Measurements from ENCODE around the gene MRPS18B. TPM values are rescaled to one million over a fixed set of nuclear protein-coding genes. Genes with fewer than 3 reads are reported as not detected.

The MRPS18B gene
- total RNA-seq, 1 experiment from 2014 or later, result 112 TPM

DNA sequence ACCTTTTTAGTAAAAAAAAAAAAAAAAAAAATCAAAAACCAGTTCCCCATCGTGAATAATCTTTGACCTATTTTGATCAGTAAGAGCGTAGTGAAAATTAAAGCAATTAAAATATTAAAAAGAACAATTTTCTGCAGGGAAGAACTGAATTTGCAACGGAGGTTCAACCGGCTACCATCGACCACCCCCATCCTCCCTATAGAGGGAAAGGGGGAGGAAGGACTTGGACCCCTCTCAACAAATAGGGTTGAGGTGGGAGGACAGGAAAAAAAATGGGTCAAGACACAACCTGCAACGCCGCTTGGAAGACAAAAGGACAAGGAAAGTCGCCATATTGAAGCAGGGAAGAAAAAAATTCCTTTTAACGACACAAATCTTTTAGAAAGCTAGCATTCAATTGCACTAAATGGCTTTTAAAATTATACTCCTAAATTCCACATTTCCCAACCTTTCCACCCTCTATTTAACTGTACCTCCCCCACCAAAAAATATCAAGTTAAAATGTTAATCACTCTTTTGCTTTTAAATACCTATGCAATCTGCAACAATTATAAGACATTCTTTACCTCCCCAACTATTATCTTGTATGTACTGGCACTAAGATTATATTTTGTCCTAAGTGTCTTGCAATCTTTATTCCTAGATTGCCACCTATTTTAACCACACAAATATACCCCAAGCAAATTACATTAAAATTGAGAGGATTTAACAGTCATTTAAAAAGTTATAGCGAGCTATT is 2.3 kb upstream of the MRPS18B start:
- no peaks in the 10 kb centered on the region for H3K27me3 ChIP-seq (ENCODE audit: insufficient read depth, low read length)
- POLR2A ChIA-PET, result interaction anchor here (0.7 to 3.5 kb wide), 26 partner anchors 11 to 472 kb away, joined by 3 to 17 read pairs (median 6); partner anchors contain the start of genes ABCF1, ATAT1, GNL1 and MDC1
- peak overlapping the region; percentile 92 to 94 for H3K4me3 ChIP-seq (replicated peaks in 1 of 2; ENCODE audit: low read depth in 1 of 2, low read length in 2 of 2)
- RAD21 ChIA-PET (ENCODE audit: low non-redundant PET in 1 of 2, low total read pairs in 2 of 2, uncharacterized antibody in 2 of 2, unreplicated experiment in 2 of 2), result interaction anchor here (0.5 to 0.7 kb wide), 2 partner anchors 17 to 19 kb away, joined by 3 to 4 read pairs; no protein-coding TSS in a partner anchor
- TSS peak; percentile 7 for BruUV-seq (replicated peaks)
- H3K9ac ChIP-seq (ENCODE audit: low read length), result peak overlapping the region; percentile 98
- H3K4me1 ChIP-seq (ENCODE audit: control insufficient read depth in 1 of 2, insufficient read depth in 2 of 2, low read length in 2 of 2), result peaks cover 13 to 40% of the 10 kb centered on the region in 2 experiments
- peak overlapping the region; percentile 87 for H3K27ac ChIP-seq (ENCODE audit: low read depth, low read length)
- ATAC-seq, result no peak
- H3K79me2 ChIP-seq (ENCODE audit: insufficient read depth, low read length), result peaks cover 76% of the 10 kb centered on the region
- H3K36me3 ChIP-seq (ENCODE audit: control insufficient read depth in 1 of 2, insufficient read depth in 2 of 2, low read length in 2 of 2), result peaks cover 14 to 33% of the 10 kb centered on the region in 2 experiments
- H4K20me1 ChIP-seq (ENCODE audit: insufficient read depth), result no peaks in the 10 kb centered on the region; the same call in 1 of the 2 replicates
- no peak overlapping the region for H2AFZ ChIP-seq (ENCODE audit: low read depth, low read length, poor library complexity, severe bottlenecking)
- no peaks in the 10 kb centered on the region for H3K9me2 ChIP-seq (ENCODE audit: insufficient read depth)
- peak; percentile 98 for TF ChIP-seq POLR2A (IDR thresholded peaks at IDR 0.05; ENCODE audit: borderline replicate concordance, extremely low read depth, insufficient read depth, insufficient read length)
- TF ChIP-seq FOSL1 (IDR thresholded peaks at IDR 0.05; ENCODE audit: low read depth), result no peak
- TF ChIP-seq POLR2AphosphoS5 (IDR thresholded peaks at IDR 0.05; ENCODE audit: low read depth, low read length), result peak; percentile 93
- peak overlapping the region; percentile 87 for H3K4me2 ChIP-seq (ENCODE audit: low read length)
- CTCF ChIA-PET, result interaction anchor here (1.3 to 3.6 kb wide), 3 partner anchors 57 to 133 kb away, joined by 4 to 26 read pairs (median 5); partner anchors contain the start of gene DHX16
- no peaks in the 10 kb centered on the region for H3K9me3 ChIP-seq (ENCODE audit: control insufficient read depth in 1 of 2, insufficient read depth in 1 of 2, low read depth in 1 of 2, low read length in 2 of 2)
- intact Hi-C loops (cut with micrococcal nuclease), result loop anchor here (10.0 kb wide), 1 partner anchor 199 kb away; no protein-coding TSS in a partner anchor
- DNase-seq (ENCODE audit: low read depth, low spot score), result peak; percentile 75

DNA sequence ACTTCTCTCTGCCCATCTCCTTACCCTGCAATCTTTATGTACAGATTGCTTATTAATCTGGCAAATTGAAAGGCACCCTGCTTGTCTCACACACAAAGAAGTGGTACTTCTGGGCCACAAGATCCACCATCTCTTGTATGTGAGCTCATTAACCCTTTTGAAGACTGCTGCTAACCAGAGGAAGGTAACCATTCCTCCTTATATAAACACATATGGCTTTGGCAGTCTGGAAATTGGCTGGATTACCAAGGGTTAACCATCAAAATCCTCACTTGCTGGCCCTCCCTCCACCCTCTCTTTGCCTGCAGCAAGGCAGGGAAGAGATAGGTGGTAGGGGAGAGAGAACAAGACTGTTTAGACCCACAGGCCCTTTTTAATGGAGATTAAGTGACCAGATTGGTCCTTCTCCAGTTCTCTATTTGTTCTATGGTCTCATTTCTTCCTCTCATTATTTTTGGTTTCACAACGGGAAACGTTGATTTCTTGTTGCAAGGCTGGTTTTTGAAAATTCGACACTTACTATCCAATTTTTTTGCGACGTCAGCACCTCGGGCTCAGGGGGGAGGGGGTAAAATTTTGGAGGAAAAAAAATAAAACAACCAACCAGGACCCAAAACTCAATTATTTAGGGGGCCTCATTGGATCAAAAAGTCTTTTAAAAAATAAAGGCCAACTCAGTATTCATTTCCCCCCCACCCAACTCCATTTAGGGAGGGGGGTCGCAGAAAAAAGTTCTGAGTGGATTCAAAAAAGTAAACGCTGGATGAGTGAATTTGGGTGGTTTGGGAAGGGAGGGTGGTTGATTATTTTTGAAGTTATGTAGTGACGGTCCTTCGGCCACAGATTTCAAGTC is 1.5 kb upstream of the MRPS18B start:
- ChIA-PET RAD21 (ENCODE audit: low non-redundant PET in 1 of 2, low total read pairs in 2 of 2, uncharacterized antibody in 2 of 2, unreplicated experiment in 2 of 2) (no interaction called here), POLR2A (interaction anchor here (0.9 to 3.5 kb wide), 15 partner anchors 10 to 267 kb away, joined by 3 to 17 read pairs (median 7); partner anchors contain the start of genes ABCF1, ATAT1, GNL1 and MDC1), CTCF (interaction anchor here (1.3 kb wide), 2 partner anchors 56 to 134 kb away, joined by 4 to 5 read pairs; partner anchors contain the start of gene DHX16)
- Histone ChIP-seq H4K20me1 (ENCODE audit: insufficient read depth) (no peaks in the 10 kb centered on the region; the same call in 1 of the 2 replicates), H3K4me2 (ENCODE audit: low read length) (peak overlapping the region; percentile 87), H3K4me1 (ENCODE audit: control insufficient read depth in 1 of 2, insufficient read depth in 2 of 2, low read length in 2 of 2) (peaks cover 13 to 40% of the 10 kb centered on the region in 2 experiments), H3K4me3 (replicated peaks in 1 of 2; ENCODE audit: low read depth in 1 of 2, low read length in 2 of 2) (peak overlapping the region; percentile 92 to 94), H3K27ac (ENCODE audit: low read depth, low read length) (peak overlapping the region; percentile 87), H3K9me3 (ENCODE audit: control insufficient read depth in 1 of 2, insufficient read depth in 1 of 2, low read depth in 1 of 2, low read length in 2 of 2) (no peaks in the 10 kb centered on the region), H2AFZ (ENCODE audit: low read depth, low read length, poor library complexity, severe bottlenecking) (no peak overlapping the region), H3K9ac (ENCODE audit: low read length) (peak overlapping the region; percentile 98), H3K79me2 (ENCODE audit: insufficient read depth, low read length) (peaks cover 74% of the 10 kb centered on the region), H3K27me3 (ENCODE audit: insufficient read depth, low read length) (no peaks in the 10 kb centered on the region), H3K36me3 (ENCODE audit: control insufficient read depth in 1 of 2, insufficient read depth in 2 of 2, low read length in 2 of 2) (peaks cover 16 to 32% of the 10 kb centered on the region in 2 experiments), H3K9me2 (ENCODE audit: insufficient read depth) (no peaks in the 10 kb centered on the region)
- intact Hi-C loops (cut with micrococcal nuclease), result loop anchor here (2.0 to 10.0 kb wide), 2 partner anchors 57 to 199 kb away; partner anchors contain the start of gene DHX16
- BruUV-seq (replicated peaks), result no TSS peak
- no peak for TF ChIP-seq SIN3A (IDR thresholded peaks at IDR 0.05; ENCODE audit: low read depth)
- peak; percentile 57; the same call in 1 of the 2 replicates for TF ChIP-seq POLR2AphosphoS5 (IDR thresholded peaks at IDR 0.05; ENCODE audit: low read depth, low read length)
- peak; percentile 73 for TF ChIP-seq POLR2A (IDR thresholded peaks at IDR 0.05; ENCODE audit: borderline replicate concordance, extremely low read depth, insufficient read depth, insufficient read length)
- no peak for DNase-seq (ENCODE audit: low read depth, low spot score)
- ATAC-seq, result no peak
